NCI-H2227 (cell line): ENCODE data around the gene SCAMP1.
"Not testable (repeated sequence)": the region's sequence is repeated elsewhere in the genome, so short reads cannot be mapped to it uniquely, and the experiment has no call there.

ENCODE experiments used
- DNase-seq: peaks from one replicate; lab custom pipeline; 2025; ENCODE audit not compliant: unreplicated experiment; lab: John Stamatoyannopoulos, UW

SCAMP1 gene

DNA sequence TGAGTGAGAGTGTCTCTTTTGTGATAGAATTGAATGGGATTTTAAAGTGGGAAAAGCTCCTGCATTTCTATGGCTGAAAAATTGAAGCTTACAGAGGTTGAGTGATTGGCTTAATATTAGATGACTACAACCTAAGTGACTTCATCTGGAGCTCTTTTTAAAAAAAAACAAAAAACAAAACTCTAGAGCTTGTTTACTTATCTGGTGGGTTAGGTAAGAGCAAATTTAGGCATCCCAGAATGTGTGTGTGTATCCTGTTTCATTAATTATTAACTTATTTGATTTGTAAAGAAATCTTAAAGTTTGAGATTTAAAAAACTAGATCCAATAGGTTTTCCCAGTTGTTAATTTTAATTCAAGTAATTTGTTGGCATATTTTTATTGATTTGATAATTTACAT is 60.1 kb downstream of the SCAMP1 start:
- no peak for DNase-seq

- DNase-seq: no peak
Observed at GRCh38 chr5:78424665-78425064, 64.2 kb downstream of the SCAMP1 start.

DNA sequence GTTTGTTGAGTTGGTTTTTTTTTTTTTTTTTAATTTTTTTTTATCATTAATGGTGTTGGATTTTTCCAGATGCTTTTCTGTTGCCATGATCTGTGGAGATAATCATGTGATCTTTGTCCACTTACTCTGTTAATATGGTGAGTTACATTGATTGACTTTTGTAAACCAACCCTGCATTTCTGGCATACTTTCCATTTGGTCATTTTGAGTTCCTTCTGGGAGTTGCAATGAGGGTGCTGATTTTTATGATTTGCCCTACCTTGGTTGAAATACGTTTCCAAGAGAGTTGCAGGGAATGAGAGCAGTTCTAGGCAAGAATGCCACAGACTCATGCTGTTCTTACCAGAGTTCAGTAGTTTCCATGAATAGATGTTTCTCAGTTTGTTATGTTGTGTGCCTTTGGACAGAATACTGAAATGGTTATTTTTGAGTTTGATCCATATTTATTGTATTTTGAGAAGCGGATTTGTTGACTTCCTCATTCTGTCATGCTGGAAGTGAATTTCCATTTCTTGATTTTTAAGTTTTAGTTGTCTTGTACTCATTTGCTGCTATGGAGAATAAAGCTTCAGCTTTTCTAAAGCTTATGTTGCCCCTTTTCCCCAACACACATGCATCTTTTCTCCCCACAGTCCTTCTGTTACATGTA is 69.0 kb downstream of the SCAMP1 start:
- no peak for DNase-seq

DNA sequence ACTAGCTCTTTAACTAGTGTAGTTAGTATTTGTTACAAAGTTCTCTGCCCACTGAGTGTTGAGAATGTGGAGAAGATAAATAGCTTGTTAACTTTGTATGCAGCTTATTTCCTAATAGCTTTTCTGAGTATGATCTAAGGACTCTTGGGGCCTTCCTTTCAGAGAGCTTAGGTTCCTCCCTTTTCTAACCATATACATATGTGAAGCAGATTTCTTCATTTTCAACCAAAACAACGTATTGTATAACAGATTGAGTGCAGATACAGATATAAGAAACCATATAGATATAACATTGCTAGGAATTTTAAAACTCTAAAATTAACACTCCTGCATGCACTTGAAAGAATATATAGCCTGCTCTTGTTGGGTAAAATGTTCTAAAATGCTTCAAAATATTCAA is 70.4 kb downstream of the SCAMP1 start:
- no peak for DNase-seq

DNA sequence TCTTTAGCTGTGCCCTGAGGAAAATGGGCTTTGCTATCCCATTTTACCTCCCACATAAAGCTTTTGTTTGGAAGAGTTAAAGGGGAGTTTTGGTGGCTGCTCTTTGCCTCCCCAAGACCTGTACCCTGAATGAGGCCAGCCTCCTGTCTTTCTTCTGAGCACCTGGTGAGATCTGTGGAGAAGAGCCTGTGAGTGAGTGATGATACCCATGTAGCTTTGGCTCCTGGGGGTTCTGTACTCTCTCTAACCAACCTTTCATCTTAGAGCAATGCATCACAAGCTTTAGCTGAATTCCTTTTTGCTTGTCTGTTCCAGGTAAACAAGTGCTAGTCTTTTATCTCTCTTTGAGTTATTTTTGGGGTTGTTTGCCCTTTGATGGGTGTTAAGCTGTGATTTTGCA is 73.6 kb downstream of the SCAMP1 start:
- no peak for DNase-seq

DNA sequence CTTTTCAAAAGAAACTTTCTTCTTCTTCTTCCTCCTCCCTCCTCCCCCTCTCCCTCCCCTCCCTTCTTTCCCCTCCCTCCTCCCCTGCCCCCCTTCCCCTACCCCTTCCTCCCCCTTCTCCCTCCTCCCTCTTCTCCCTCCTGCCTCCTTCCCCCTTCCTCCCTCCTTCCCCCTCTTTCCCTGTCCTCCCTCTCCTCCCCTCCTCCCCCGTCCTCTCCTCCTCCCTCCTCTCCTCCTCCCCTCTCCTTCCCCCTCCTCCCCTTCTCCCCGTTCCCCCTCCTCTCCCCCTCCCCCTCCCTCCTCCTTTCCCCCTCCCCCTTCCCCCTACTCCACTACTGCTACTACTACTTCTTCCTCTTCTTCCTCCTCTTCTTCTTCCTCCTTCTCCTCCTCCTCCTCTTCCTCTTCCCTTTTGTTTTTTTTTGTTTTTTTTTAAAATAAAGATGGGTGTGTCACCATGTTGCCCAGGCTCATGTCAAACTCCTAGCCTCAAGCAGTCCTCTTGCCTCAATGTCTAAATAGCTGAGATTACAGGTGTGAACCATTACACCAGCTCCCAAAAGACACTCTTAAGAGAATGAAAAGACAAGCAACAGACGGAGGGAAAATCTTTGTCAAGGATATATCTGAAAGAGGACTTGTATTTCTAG is 87.5 kb downstream of the SCAMP1 start:
- DNase-seq: no peak

DNA sequence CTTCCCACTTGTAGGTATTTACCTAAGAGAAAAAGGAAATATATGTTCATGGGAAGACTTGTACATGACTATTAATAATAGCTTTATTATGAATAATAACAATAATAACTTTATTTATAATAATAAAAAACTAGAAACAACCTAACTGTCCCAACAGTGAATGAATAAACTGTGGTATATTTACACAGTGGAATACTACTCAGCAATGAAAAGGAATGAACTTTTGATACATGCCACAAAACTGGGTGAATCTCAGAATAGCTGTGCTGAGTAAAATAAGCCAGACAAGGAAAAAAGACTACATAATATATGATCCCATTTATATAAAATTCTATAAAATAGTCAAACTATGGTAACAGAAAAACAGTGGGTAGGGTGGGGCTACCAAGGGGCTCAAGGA is 88.7 kb downstream of the SCAMP1 start:
- DNase-seq: no peak

DNA sequence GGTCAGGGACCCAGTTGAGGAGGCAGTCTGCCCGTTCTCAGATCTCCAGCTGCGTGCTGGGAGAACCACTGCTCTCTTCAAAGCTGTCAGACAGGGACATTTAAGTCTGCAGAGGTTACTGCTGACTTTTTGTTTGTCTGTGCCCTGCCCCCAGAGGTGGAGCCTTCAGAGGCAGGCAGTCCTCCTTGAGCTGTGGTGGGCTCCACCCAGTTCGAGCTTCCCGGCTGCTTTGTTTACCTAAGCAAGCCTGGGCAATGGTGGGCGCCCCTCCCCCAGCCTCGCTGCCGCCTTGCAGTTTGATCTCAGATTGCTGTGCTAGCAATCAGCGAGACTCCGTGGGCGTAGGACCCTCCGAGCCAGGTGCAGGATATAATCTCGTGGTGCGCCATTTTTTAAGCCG is 97.1 kb downstream of the SCAMP1 start:
- not testable (repeated sequence) for DNase-seq

DNA sequence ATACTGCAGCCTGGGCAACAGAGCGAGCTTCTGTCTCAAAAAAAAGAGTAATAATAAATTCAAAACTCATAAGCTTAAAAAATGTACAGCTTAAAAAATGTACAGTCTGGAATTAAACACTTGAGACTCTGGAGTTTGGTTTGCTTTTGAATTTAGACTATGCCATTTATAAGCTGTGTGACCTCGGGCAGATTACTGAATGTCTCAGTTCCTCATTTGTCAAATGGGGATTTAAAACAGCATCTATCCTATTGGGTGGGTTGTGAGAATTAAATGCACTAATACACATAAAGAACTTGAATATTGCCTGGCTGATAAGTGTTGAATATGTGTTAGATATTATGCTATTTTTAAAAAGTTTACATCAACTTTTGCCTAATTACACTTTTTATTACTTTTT is 98.4 kb downstream of the SCAMP1 start:
- DNase-seq: no peak

- no peak for DNase-seq
Observed at GRCh38 chr5:78467140-78467539, 106.7 kb downstream of the SCAMP1 start.

GRCh38 chr5:78467752-78468357 is 107.4 kb downstream of the SCAMP1 start:
- peak; percentile 35 for DNase-seq

GRCh38 chr5:78471896-78472295 is 111.5 kb downstream of the SCAMP1 start:
- no peak for DNase-seq

DNA sequence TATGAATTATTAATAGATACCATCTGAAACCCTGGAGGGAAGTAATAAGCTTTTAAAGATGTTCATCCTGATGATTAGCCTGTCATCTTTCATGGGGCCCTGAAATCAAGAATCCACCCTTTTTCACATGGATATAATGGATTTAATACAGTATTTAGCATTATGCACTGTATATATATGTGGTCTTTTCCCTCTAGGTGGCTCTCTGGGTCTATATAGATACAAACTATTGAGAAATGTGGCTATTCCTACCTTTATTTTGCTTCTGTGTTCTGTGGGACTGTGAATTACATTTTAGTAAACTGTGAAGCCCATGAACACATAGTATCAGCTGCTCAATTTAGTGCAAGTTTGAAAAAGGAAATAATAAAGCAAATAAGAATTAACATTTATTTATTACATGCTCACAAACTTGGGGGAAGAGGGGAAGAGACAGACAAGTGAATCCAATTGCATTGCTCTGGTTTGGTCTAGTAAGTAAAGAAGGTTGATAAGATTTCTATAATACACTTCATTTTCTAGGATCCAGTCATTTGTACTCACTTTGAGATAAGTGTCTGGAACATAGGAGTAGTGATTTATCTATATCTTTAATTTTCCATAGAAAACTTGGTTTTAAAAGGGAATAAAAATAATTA is 112.2 kb downstream of the SCAMP1 start:
- no peak for DNase-seq

DNA sequence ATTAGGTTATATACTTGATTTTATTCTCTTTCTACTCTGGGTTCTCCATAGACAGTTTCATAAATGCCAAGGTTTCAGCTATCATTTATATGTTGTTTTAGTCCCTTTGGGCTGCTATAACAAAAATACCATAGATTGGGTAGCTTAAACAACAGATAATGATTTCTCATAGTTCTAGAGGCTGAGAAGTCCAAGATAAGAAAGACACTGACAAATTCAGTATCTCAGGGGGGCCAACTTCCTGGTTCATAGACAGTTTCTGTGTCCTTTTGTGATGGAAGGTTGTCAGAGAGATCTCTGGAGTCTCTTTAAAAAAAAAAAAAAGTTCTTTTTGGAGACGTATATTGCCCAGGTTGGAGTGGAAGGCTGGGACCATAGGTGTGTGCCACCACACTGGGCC is 113.3 kb downstream of the SCAMP1 start:
- DNase-seq: no peak

- no peak for DNase-seq
Observed at GRCh38 chr5:78475370-78475769, 115.0 kb downstream of the SCAMP1 start.

DNA sequence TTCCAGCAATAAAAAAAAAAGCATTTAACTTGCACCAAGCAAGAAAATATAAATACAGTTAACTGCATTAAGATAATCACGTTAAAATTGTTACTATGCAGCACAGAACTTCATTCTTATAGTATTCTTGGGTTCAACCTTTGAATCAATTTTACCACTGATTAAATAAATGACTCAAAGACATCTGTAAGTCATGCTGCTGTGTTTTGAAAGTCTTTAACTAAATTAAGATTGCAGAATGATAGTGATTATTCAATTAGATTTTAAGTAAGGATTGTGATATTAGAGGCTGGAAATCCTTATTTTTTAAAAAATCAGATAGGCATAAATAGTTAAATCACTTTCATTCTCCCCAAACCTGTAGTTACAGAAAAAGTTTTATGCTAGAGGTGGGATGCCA is 116.4 kb downstream of the SCAMP1 start:
- no peak for DNase-seq

DNA sequence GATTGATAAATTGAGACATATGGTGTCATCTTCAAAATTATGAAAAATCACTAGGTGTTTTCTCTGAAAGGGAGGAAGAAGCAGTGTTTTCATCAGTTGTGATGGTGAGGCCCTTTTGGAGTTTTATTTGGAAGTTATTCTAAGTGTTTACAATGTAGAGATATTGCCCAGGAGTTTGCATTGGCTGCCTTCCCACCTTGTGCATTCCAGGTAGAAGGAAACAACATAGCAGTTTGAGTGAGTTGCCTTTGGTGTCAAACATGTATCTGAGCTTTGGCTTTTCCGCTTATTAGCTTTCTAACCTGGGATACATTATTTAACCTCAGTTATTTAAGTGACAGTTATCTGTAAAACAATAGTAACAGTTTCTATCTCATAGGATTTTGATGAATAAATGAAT is 122.5 kb downstream of the SCAMP1 start:
- DNase-seq: no peak

GRCh38 chr5:78483809-78484521 is 123.5 kb downstream of the SCAMP1 start:
- DNase-seq: no peak

GRCh38 chr5:78486218-78486617 is 125.8 kb downstream of the SCAMP1 start:
- no peak for DNase-seq

- no peak for DNase-seq
Observed at GRCh38 chr5:78487846-78488245, 127.4 kb downstream of the SCAMP1 start.

DNA sequence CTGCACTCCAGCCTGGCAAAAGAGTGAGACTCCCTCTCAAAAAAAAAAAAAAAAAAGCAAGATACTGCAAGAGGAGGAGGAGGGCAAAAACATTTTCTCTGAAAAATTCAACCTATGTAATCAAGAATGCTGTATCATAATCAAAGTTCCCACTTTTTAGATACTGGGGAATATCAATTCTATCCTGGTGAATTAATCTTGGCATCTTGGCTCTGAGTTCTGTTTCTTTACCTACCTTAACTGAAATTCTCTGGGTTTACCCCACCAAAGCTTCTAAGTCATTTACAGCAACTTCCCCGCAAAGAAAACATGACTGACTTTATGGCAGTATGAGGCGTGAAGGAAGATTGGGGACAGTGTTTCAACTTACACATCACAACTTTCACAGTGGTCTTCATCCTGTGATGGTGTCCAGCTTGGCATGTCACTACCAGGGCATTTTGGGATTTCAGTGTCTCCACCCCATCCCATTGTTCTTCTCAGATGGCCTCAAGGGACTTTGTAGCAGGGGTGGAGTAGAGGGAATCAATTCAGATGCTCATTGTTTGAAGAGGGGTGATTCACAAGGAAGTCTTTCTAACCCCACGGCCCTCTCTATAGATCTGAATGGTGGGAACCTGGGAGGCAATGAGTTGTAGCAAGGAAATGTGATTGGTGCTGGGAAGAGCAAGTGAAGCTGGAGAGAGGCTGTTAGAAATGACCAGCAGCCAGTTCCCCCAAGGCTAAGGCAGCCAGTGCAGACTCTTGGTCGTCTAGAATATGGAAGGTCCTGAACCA is 130.5 kb downstream of the SCAMP1 start:
- no peak for DNase-seq
